GM10266 (cell line): ENCODE measurements around the gene TIGD3.

Source experiments
- DNase-seq: peaks from one replicate; pipeline ENCODE4 v3.0.0; 2012; ENCODE audit errors: extremely low spot score
- CTCF ChIP-seq: IDR thresholded peaks from 2 replicates; pipeline ENCODE4 v1.5.1; 2012; ENCODE audit warnings: mild to moderate bottlenecking, low read depth; ENCODE audit not compliant: control insufficient read depth, insufficient read depth; ENCODE audit errors: missing control alignments

Gene TIGD3

GRCh38 chr11:65356394-65356972 is 1.9 kb downstream of the TIGD3 start:
- no peak for DNase-seq
- TF ChIP-seq CTCF, result no peak

- DNase-seq, result no peak
- TF ChIP-seq CTCF, result no peak
Measured at GRCh38 chr11:65357856-65358356, 3.4 kb downstream of the TIGD3 start.

DNA sequence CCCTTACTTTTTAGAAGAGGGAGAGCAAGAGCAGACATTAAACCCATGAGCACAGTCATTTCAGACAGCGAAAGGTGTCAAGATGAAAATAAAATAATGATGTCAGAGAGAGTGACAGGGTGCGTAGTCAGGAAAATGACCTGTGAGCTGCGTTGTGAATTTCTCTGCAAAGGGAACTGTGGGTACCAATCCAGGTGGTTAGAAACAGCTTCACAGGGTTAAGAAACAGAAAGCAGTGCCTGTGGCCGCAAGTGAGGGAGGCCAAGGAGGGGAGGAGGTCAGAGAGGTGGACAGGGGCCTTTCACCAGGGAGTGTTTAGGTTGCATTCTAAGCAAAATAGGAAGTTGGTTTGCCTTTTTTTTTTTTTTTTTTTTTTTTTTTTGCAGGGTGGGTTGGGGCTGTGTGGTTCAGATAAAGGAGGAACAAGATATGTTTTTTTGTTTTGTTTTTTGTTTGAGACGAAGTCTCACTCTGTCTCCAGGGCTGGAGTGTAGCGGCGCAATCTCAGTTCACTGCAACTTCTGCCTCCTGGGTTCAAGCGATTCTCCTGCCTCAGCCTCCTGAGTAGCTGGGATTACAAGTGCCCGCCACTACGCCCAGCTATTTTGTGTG is 7.9 kb downstream of the TIGD3 start:
- TF ChIP-seq CTCF, result no peak
- peak; percentile 79 for DNase-seq

DNA sequence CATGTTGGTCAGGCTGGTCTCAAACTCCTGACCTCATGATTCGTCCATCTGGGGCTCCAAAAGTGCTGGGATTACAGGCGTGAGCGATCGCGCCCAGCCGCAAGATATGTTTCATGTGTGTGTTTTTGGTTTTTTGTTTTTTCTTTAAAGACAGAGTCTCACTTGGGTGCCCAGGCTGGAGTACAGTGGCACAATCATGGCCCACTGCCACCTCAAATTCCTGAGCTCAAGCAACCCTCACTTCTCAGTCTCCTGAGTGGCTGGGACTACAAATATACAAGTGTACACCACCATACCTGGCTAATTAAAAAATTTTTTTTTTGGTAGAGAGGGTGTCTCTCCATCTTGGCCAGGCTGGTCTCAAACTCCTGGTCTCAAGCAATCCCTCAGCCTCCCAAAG is 8.4 kb downstream of the TIGD3 start:
- no peak for DNase-seq
- TF ChIP-seq CTCF, result no peak

- no peak for TF ChIP-seq CTCF
- DNase-seq, result no peak
Measured at GRCh38 chr11:65363770-65364169, 9.2 kb downstream of the TIGD3 start.

DNA sequence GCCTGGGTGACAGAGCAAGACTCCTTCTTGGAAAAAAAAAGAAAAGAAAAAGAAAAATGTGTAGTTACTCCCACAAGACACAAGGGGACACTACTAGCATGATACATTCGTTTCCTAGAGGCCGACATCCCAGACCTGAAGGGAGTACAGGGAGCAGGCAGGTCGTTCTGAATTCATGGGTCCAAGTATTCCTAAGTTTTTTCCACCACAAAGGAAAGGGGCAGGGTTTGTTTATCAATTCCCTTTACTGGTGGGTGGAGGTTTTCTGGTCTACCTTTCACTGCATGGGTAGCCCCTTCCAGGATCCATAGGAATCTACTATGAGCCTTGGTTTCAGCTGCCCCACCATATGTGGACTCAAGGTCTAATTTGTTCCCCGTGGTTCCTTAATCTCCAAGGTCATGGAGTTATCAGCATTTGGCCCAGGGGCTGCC is 11.8 kb downstream of the TIGD3 start:
- peak; percentile 83 for DNase-seq
- TF ChIP-seq CTCF, result peak; percentile 72

DNA sequence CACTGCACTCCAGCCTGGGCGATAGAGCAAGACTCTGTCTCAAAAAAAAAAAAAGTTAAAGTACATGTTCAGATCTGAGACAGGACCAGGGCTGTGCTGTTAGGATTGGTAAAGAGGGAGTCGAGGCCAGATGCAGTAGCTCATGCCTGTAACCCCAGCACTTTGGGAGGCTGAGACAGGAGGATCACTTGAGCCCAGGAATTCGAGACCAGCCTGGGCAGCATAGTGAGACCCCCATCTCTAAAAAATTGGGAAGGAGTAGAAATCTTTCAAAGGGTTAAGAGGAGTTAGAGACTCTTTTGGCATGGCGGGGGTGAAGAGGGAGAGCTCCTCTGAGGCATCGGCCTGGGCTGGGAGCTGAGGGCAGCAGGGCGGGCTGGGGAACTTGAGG is 16.1 kb downstream of the TIGD3 start:
- no peak for TF ChIP-seq CTCF

More for the DNA sequence above, 16.1 kb downstream of the TIGD3 start:
- no peak for DNase-seq
